Measurements from ENCODE around the gene NXPH2.

Gene NXPH2

GRCh38 chr2:138767101-138767500, 13.1 kb downstream of the NXPH2 start:
- Mint-ChIP-seq H3K4me1 (no peaks in the 10 kb centered on the region), H3K27me3 (ENCODE audit: low read depth, poor library complexity) (no peaks in the 10 kb centered on the region), H3K9me3 (no peaks in the 10 kb centered on the region), H3K4me3 (no peak overlapping the region), H3K36me3 (ENCODE audit: low read depth) (no peaks in the 10 kb centered on the region), H3K27ac (no peak overlapping the region)
- no peak for DNase-seq
- no peak for TF ChIP-seq CTCF (IDR thresholded peaks at IDR 0.05)

GRCh38 chr2:138766464-138766863, 13.7 kb downstream of the NXPH2 start:
- Mint-ChIP-seq H3K4me3 (no peak overlapping the region), H3K27me3 (ENCODE audit: low read depth, poor library complexity) (no peaks in the 10 kb centered on the region), H3K27ac (no peak overlapping the region), H3K4me1 (no peaks in the 10 kb centered on the region), H3K36me3 (ENCODE audit: low read depth) (no peaks in the 10 kb centered on the region), H3K9me3 (no peaks in the 10 kb centered on the region)
- no peak for DNase-seq
- TF ChIP-seq CTCF (IDR thresholded peaks at IDR 0.05) = no peak

- H3K27me3 Mint-ChIP-seq (ENCODE audit: low read depth, poor library complexity) = no peaks in the 10 kb centered on the region
- no peak overlapping the region for H3K4me3 Mint-ChIP-seq
- H3K4me1 Mint-ChIP-seq = no peaks in the 10 kb centered on the region
- no peaks in the 10 kb centered on the region for H3K9me3 Mint-ChIP-seq
- H3K27ac Mint-ChIP-seq = no peak overlapping the region
- no peak for TF ChIP-seq CTCF (IDR thresholded peaks at IDR 0.05)
- DNase-seq = no peak
- H3K36me3 Mint-ChIP-seq (ENCODE audit: low read depth) = no peaks in the 10 kb centered on the region
Observed at GRCh38 chr2:138763971-138764370, 16.2 kb downstream of the NXPH2 start.

- TF ChIP-seq CTCF (IDR thresholded peaks at IDR 0.05) = no peak
- Mint-ChIP-seq H3K4me3 (no peak overlapping the region), H3K27me3 (ENCODE audit: low read depth, poor library complexity) (peaks cover 3% of the 10 kb centered on the region), H3K27ac (no peak overlapping the region), H3K4me1 (no peaks in the 10 kb centered on the region), H3K36me3 (ENCODE audit: low read depth) (no peaks in the 10 kb centered on the region), H3K9me3 (no peaks in the 10 kb centered on the region)
- no peak for DNase-seq
Observed at GRCh38 chr2:138762533-138762932, 17.7 kb downstream of the NXPH2 start.

- Mint-ChIP-seq H3K4me1 (no peaks in the 10 kb centered on the region), H3K9me3 (no peaks in the 10 kb centered on the region), H3K27me3 (ENCODE audit: low read depth, poor library complexity) (peaks cover 3% of the 10 kb centered on the region), H3K36me3 (ENCODE audit: low read depth) (no peaks in the 10 kb centered on the region), H3K27ac (no peak overlapping the region), H3K4me3 (no peak overlapping the region)
- no peak for TF ChIP-seq CTCF (IDR thresholded peaks at IDR 0.05)
- DNase-seq = no peak
Observed at GRCh38 chr2:138760676-138761075, 19.5 kb downstream of the NXPH2 start.

- peaks cover 3% of the 10 kb centered on the region for H3K27me3 Mint-ChIP-seq (ENCODE audit: low read depth, poor library complexity)
- no peak for DNase-seq
- H3K4me3 Mint-ChIP-seq = no peak overlapping the region
- TF ChIP-seq CTCF (IDR thresholded peaks at IDR 0.05) = no peak
- H3K9me3 Mint-ChIP-seq = no peaks in the 10 kb centered on the region
- H3K36me3 Mint-ChIP-seq (ENCODE audit: low read depth) = no peaks in the 10 kb centered on the region
- no peak overlapping the region for H3K27ac Mint-ChIP-seq
- H3K4me1 Mint-ChIP-seq = no peaks in the 10 kb centered on the region
Observed at GRCh38 chr2:138757384-138757783, 22.8 kb downstream of the NXPH2 start.

All from nephron progenitor cell (in vitro differentiated cells).